DLD1 (cell line): ENCODE measurements around the gene PDE8A.
"Not testable (repeated sequence)": the region's sequence is repeated elsewhere in the genome, so short reads cannot be mapped to it uniquely, and the experiment has no call there.

Source experiments
- in situ Hi-C: cut with HindIII; loops from 2 replicates; pipeline ENCODE4 v1.10.0; 2017; ENCODE audit warnings: low sequenced_read_pairs

PDE8A gene

GRCh38 chr15:84960391-84961113 is 21.1 kb upstream of the PDE8A start:
- in situ Hi-C loops: no loop called here

- in situ Hi-C loops: no loop called here
These were observed 20.6 kb upstream of the PDE8A start for GRCh38 chr15:84961114-84961452.

GRCh38 chr15:84961707-84962106 is 19.9 kb upstream of the PDE8A start:
- in situ Hi-C loops: no loop called here

GRCh38 chr15:84962955-84963354 is 18.7 kb upstream of the PDE8A start:
- in situ Hi-C loops: no loop called here

GRCh38 chr15:84967380-84967779 is 14.3 kb upstream of the PDE8A start:
- in situ Hi-C loops: no loop called here

- in situ Hi-C loops: no loop called here
These were observed 13.4 kb upstream of the PDE8A start for GRCh38 chr15:84968301-84968700.

GRCh38 chr15:84969257-84969656 is 12.4 kb upstream of the PDE8A start:
- in situ Hi-C loops: no loop called here

- in situ Hi-C loops: no loop called here
These were observed 10.8 kb upstream of the PDE8A start for GRCh38 chr15:84970843-84971242.

GRCh38 chr15:84973492-84974460 is 7.9 kb upstream of the PDE8A start:
- in situ Hi-C loops: no loop called here

GRCh38 chr15:84975871-84976351 is 5.7 kb upstream of the PDE8A start:
- in situ Hi-C loops: no loop called here

GRCh38 chr15:84976746-84977345 is 4.8 kb upstream of the PDE8A start:
- in situ Hi-C loops: no loop called here

- in situ Hi-C loops: no loop called here
These were observed 2.0 kb upstream of the PDE8A start for GRCh38 chr15:84979651-84980050.

- in situ Hi-C loops: no loop called here
These were observed 1.2 kb upstream of the PDE8A start for GRCh38 chr15:84980196-84981053.

- in situ Hi-C loops: no loop called here
These were observed 474 bp upstream of the PDE8A start for GRCh38 chr15:84981054-84981710.

- in situ Hi-C loops: no loop called here
These were observed 755 bp downstream of the PDE8A start for GRCh38 chr15:84982301-84982920.

GRCh38 chr15:84983294-84983693 is 1.6 kb downstream of the PDE8A start:
- in situ Hi-C loops: no loop called here

GRCh38 chr15:84983711-84984110 is 2.1 kb downstream of the PDE8A start:
- in situ Hi-C loops: no loop called here

- in situ Hi-C loops: no loop called here
These were observed 3.5 kb downstream of the PDE8A start for GRCh38 chr15:84985158-84985557.

- in situ Hi-C loops: not testable (repeated sequence)
These were observed 5.7 kb downstream of the PDE8A start for GRCh38 chr15:84987351-84987750.
